ENCODE data around the gene SEMA6A. TPM values are rescaled to one million over a fixed set of nuclear protein-coding genes. Genes with fewer than 3 reads are reported as not detected.

Gene SEMA6A
- total RNA-seq, 5 donors from 2014 or later (not counting 1 experiment from before 2014, with no cell fraction given): 0.79 to 0.88 (median 0.79) TPM; not detected in 2

DNA sequence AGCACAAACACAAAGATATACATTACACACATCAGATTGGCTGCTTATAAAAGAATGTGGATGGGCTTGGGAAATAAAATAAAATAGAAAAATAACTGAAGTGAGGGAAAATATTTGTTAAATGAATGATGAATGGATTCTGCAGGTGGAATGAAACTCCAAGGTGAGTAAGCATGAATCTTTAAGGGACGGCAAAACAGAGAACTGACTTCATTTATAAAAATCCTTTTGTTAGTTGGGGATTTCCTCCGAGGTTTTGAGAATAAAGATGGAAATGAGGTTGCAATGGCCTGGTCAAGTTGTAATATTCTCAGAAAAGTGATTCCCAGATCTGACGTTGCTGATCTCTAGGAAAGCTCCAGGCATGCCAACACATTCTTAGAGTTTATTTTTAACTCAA lies 20.9 kb upstream of the SEMA6A start:
- H3K27me3 ChIP-seq (replicated peaks in 1 of 2; ENCODE audit: control insufficient read depth in 2 of 2, extremely low read depth in 1 of 2, insufficient read depth in 2 of 2, low read length in 1 of 2): no peaks in the 10 kb centered on the region
- Mint-ChIP-seq H3K36me3 (no peaks in the 10 kb centered on the region), H3K27ac (no peak overlapping the region), H3K4me1 (no peaks in the 10 kb centered on the region), H3K4me3 (no peak overlapping the region), H3K27me3 (peaks cover 0 to 3% of the 10 kb centered on the region in 2 donors), H3K9me3 (peaks cover 0 to 5% (median 0%) of the 10 kb centered on the region in 3 donors)
- H3K4me3 ChIP-seq (ENCODE audit: control insufficient read depth in 1 of 2, extremely low read depth in 1 of 2, low read length in 1 of 2): no peak overlapping the region
- ChIA-PET CTCF (no interaction called here), POLR2A (no interaction called here)
- H3K4me1 ChIP-seq (ENCODE audit: control insufficient read depth in 1 of 2, extremely low read depth in 1 of 2, insufficient read depth in 2 of 2, low read length in 2 of 2): no peaks in the 10 kb centered on the region
- no peak overlapping the region for H3K27ac ChIP-seq (ENCODE audit: low read length)
- no peak for ATAC-seq (replicated peaks in 1 of 4)
- H3K9me3 ChIP-seq: no peaks in the 10 kb centered on the region
- no CpG with 5 or more reads among the region's 3 CpGs for WGBS (ENCODE audit: insufficient coverage)
- H3K36me3 ChIP-seq (ENCODE audit: control insufficient read depth in 2 of 2, extremely low read depth in 1 of 2, insufficient read depth in 1 of 2, low read length in 1 of 2): no peaks in the 10 kb centered on the region
- no peak for DNase-seq

DNA sequence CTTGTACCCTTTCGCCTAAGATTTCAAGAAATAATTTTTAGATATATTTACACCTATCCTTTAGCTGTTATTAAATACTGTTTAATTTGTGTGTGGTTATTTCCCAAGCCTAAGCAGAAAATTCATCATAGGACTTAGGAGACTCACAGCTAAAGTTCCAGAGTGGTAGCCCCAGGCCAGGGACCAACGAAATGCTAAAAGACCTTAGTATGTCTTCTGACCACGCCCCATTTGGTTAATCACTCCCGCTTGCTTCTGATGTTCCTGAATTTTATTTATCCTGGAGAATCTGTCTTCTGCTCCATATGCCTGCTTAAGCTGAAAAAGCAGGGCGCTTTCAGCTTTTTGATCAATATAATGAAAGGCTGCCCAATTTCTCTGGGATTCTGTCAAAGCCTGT lies 18.7 kb upstream of the SEMA6A start:
- Histone ChIP-seq H3K36me3 (ENCODE audit: control insufficient read depth in 2 of 2, extremely low read depth in 1 of 2, insufficient read depth in 1 of 2, low read length in 1 of 2) (no peaks in the 10 kb centered on the region), H3K27ac (ENCODE audit: low read length) (no peak overlapping the region), H3K9me3 (no peaks in the 10 kb centered on the region), H3K27me3 (replicated peaks in 1 of 2; ENCODE audit: control insufficient read depth in 2 of 2, extremely low read depth in 1 of 2, insufficient read depth in 2 of 2, low read length in 1 of 2) (no peaks in the 10 kb centered on the region), H3K4me1 (ENCODE audit: control insufficient read depth in 1 of 2, extremely low read depth in 1 of 2, insufficient read depth in 2 of 2, low read length in 2 of 2) (no peaks in the 10 kb centered on the region), H3K4me3 (ENCODE audit: control insufficient read depth in 1 of 2, extremely low read depth in 1 of 2, low read length in 1 of 2) (no peak overlapping the region)
- CTCF ChIA-PET: no interaction called here
- Mint-ChIP-seq H3K27ac (no peak overlapping the region), H3K27me3 (no peaks in the 10 kb centered on the region), H3K9me3 (peaks cover 0 to 5% (median 0%) of the 10 kb centered on the region in 3 donors), H3K36me3 (no peaks in the 10 kb centered on the region), H3K4me1 (no peaks in the 10 kb centered on the region), H3K4me3 (no peak overlapping the region)
- WGBS (ENCODE audit: insufficient coverage): 86% methylated on average over 4 of the region's 5 CpGs
- no peak for ATAC-seq (replicated peaks in 1 of 4)
- POLR2A ChIA-PET: no interaction called here
- DNase-seq: no peak

- Histone ChIP-seq H3K27me3 (replicated peaks in 1 of 2; ENCODE audit: control insufficient read depth in 2 of 2, extremely low read depth in 1 of 2, insufficient read depth in 2 of 2, low read length in 1 of 2) (peaks cover 0 to 6% of the 10 kb centered on the region in 2 experiments), H3K9me3 (no peaks in the 10 kb centered on the region), H3K4me3 (ENCODE audit: control insufficient read depth in 1 of 2, extremely low read depth in 1 of 2, low read length in 1 of 2) (no peak overlapping the region), H3K27ac (ENCODE audit: low read length) (no peak overlapping the region), H3K36me3 (ENCODE audit: control insufficient read depth in 2 of 2, extremely low read depth in 1 of 2, insufficient read depth in 1 of 2, low read length in 1 of 2) (no peaks in the 10 kb centered on the region), H3K4me1 (ENCODE audit: control insufficient read depth in 1 of 2, extremely low read depth in 1 of 2, insufficient read depth in 2 of 2, low read length in 2 of 2) (no peaks in the 10 kb centered on the region)
- POLR2A ChIA-PET: no interaction called here
- no peak for ATAC-seq (replicated peaks in 1 of 4)
- Mint-ChIP-seq H3K9me3 (no peaks in the 10 kb centered on the region), H3K36me3 (no peaks in the 10 kb centered on the region), H3K4me1 (no peaks in the 10 kb centered on the region), H3K27ac (no peak overlapping the region), H3K4me3 (no peak overlapping the region), H3K27me3 (peaks cover 23 to 27% of the 10 kb centered on the region in 2 donors)
- no CpG with 5 or more reads among the region's 3 CpGs for WGBS (ENCODE audit: insufficient coverage)
- DNase-seq: no peak
- CTCF ChIA-PET: interaction anchor here in 1 of 2 donors (0.6 kb wide), 1 partner anchor 1382 kb away, joined by 3 read pairs; no protein-coding TSS in a partner anchor
These were observed 10.6 kb upstream of the SEMA6A start for GRCh38 chr5:116585227-116585626.

DNA sequence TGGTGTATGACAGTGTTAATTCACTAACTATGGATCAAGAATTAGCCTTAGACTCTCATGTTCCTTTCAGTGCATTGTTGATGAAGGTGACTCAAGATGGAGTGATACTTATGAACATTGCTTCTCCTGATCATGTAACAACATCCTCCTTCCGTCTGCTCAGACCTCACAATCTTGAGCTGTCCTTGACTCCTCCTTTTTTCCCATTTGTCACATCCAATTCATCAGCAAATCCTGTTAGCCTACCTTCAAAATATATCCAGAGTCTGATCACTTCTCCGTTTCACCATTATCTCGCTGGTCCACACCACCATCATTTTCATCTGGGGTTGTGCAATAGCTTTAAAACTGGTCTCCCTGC lies 9.2 kb upstream of the SEMA6A start:
- Histone ChIP-seq H3K27me3 (replicated peaks in 1 of 2; ENCODE audit: control insufficient read depth in 2 of 2, extremely low read depth in 1 of 2, insufficient read depth in 2 of 2, low read length in 1 of 2) (peaks cover 0 to 6% of the 10 kb centered on the region in 2 experiments), H3K27ac (ENCODE audit: low read length) (no peak overlapping the region), H3K4me1 (ENCODE audit: control insufficient read depth in 1 of 2, extremely low read depth in 1 of 2, insufficient read depth in 2 of 2, low read length in 2 of 2) (no peaks in the 10 kb centered on the region), H3K36me3 (ENCODE audit: control insufficient read depth in 2 of 2, extremely low read depth in 1 of 2, insufficient read depth in 1 of 2, low read length in 1 of 2) (no peaks in the 10 kb centered on the region), H3K4me3 (ENCODE audit: control insufficient read depth in 1 of 2, extremely low read depth in 1 of 2, low read length in 1 of 2) (no peak overlapping the region), H3K9me3 (no peaks in the 10 kb centered on the region)
- no peak for DNase-seq
- Mint-ChIP-seq H3K27ac (no peak overlapping the region), H3K27me3 (peaks cover 30 to 35% of the 10 kb centered on the region in 2 donors), H3K4me1 (no peaks in the 10 kb centered on the region), H3K36me3 (no peaks in the 10 kb centered on the region), H3K4me3 (no peak overlapping the region), H3K9me3 (no peaks in the 10 kb centered on the region)
- no peak for ATAC-seq (replicated peaks in 1 of 4)
- 81% methylated on average over 3 of the region's 3 CpGs for WGBS (ENCODE audit: insufficient coverage)
- ChIA-PET POLR2A (no interaction called here), CTCF (no interaction called here)

GRCh38 chr5:116583085-116583861 lies 8.7 kb upstream of the SEMA6A start:
- Histone ChIP-seq H3K27me3 (replicated peaks in 1 of 2; ENCODE audit: control insufficient read depth in 2 of 2, extremely low read depth in 1 of 2, insufficient read depth in 2 of 2, low read length in 1 of 2) (peaks cover 0 to 6% of the 10 kb centered on the region in 2 experiments), H3K4me3 (ENCODE audit: control insufficient read depth in 1 of 2, extremely low read depth in 1 of 2, low read length in 1 of 2) (no peak overlapping the region), H3K9me3 (no peaks in the 10 kb centered on the region), H3K27ac (ENCODE audit: low read length) (no peak overlapping the region), H3K36me3 (ENCODE audit: control insufficient read depth in 2 of 2, extremely low read depth in 1 of 2, insufficient read depth in 1 of 2, low read length in 1 of 2) (no peaks in the 10 kb centered on the region), H3K4me1 (ENCODE audit: control insufficient read depth in 1 of 2, extremely low read depth in 1 of 2, insufficient read depth in 2 of 2, low read length in 2 of 2) (no peaks in the 10 kb centered on the region)
- no peak for ATAC-seq (replicated peaks in 1 of 4)
- H3K4me1 Mint-ChIP-seq: no peaks in the 10 kb centered on the region
- no peak overlapping the region for H3K27ac Mint-ChIP-seq
- no peaks in the 10 kb centered on the region for H3K9me3 Mint-ChIP-seq
- ChIA-PET POLR2A (no interaction called here), CTCF (no interaction called here)
- no peak overlapping the region for H3K4me3 Mint-ChIP-seq
- peaks cover 34 to 39% of the 10 kb centered on the region in 2 donors for H3K27me3 Mint-ChIP-seq
- DNase-seq: no peak
- no peaks in the 10 kb centered on the region for H3K36me3 Mint-ChIP-seq

GRCh38 chr5:116581910-116582309 lies 7.3 kb upstream of the SEMA6A start:
- Histone ChIP-seq H3K4me3 (ENCODE audit: control insufficient read depth in 1 of 2, extremely low read depth in 1 of 2, low read length in 1 of 2) (no peak overlapping the region), H3K27ac (ENCODE audit: low read length) (no peak overlapping the region), H3K27me3 (replicated peaks in 1 of 2; ENCODE audit: control insufficient read depth in 2 of 2, extremely low read depth in 1 of 2, insufficient read depth in 2 of 2, low read length in 1 of 2) (peaks cover 0 to 5% of the 10 kb centered on the region in 2 experiments), H3K4me1 (ENCODE audit: control insufficient read depth in 1 of 2, extremely low read depth in 1 of 2, insufficient read depth in 2 of 2, low read length in 2 of 2) (no peaks in the 10 kb centered on the region), H3K9me3 (no peaks in the 10 kb centered on the region), H3K36me3 (ENCODE audit: control insufficient read depth in 2 of 2, extremely low read depth in 1 of 2, insufficient read depth in 1 of 2, low read length in 1 of 2) (no peaks in the 10 kb centered on the region)
- POLR2A ChIA-PET: no interaction called here
- Mint-ChIP-seq H3K27ac (no peak overlapping the region), H3K9me3 (no peaks in the 10 kb centered on the region), H3K36me3 (no peaks in the 10 kb centered on the region), H3K4me3 (no peak overlapping the region), H3K4me1 (no peaks in the 10 kb centered on the region), H3K27me3 (peaks cover 39 to 40% of the 10 kb centered on the region in 2 donors)
- no peak for DNase-seq
- WGBS (ENCODE audit: insufficient coverage): no CpG with 5 or more reads among the region's 1 CpG
- CTCF ChIA-PET: no interaction called here
- ATAC-seq (replicated peaks in 1 of 4): no peak
